HepG2 (cell line): ENCODE results near the gene CACNA1C.

Source experiments
- CTCF ChIP-seq: sonication (generic); formaldehyde crosslinking; IDR thresholded peaks from 2 replicates; pipeline ENCODE4 v1.5.0; 2020; ENCODE audit warnings: mild to moderate bottlenecking, missing genetic modification reagents, moderate library complexity
- TCF7L2 ChIP-seq: IDR thresholded peaks from 2 replicates; pipeline ENCODE4 v1.6.1; 2011; ENCODE audit warnings: mild to moderate bottlenecking, low read depth, low read length, moderate library complexity
- TF ChIP-seq, protein P1 (sequence below): sonication (generic); formaldehyde crosslinking; IDR thresholded peaks from 2 replicates; pipeline ENCODE4 v1.9.0; 2021; ENCODE audit warnings: missing genetic modification reagents, borderline replicate concordance

DNA sequence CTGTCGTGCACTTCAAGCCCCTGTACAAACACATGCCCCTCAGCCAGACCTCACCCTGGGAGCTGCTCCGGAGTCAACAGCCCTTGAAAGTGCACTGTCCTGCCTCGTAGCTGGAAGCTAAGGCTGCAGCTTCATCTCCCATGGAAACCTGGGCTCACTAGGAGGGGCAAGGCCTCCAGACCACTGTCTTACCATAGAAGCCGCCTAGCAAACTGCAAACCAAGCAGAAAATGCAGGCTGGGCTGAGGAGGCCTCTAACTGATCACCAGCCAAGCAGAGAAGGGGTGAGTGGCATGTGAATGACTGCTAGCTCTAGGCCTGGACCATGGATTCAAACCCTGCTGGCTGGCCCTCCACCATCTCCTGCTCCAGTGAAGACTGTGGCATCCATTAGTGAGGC lies 340.2 kb downstream of the CACNA1C start:
- TF ChIP-seq, protein P1, sequence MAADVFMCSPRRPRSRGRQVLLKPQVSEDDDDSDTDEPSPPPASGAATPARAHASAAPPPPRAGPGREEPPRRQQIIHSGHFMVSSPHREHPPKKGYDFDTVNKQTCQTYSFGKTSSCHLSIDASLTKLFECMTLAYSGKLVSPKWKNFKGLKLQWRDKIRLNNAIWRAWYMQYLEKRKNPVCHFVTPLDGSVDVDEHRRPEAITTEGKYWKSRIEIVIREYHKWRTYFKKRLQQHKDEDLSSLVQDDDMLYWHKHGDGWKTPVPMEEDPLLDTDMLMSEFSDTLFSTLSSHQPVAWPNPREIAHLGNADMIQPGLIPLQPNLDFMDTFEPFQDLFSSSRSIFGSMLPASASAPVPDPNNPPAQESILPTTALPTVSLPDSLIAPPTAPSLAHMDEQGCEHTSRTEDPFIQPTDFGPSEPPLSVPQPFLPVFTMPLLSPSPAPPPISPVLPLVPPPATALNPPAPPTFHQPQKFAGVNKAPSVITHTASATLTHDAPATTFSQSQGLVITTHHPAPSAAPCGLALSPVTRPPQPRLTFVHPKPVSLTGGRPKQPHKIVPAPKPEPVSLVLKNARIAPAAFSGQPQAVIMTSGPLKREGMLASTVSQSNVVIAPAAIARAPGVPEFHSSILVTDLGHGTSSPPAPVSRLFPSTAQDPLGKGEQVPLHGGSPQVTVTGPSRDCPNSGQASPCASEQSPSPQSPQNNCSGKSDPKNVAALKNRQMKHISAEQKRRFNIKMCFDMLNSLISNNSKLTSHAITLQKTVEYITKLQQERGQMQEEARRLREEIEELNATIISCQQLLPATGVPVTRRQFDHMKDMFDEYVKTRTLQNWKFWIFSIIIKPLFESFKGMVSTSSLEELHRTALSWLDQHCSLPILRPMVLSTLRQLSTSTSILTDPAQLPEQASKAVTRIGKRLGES, result no peak
- TF ChIP-seq TCF7L2, result no peak
- no peak for TF ChIP-seq CTCF (CRISPR knock-in tag)
